AG10803 (cell line): ENCODE measurements around the gene PACS1.
"Not testable (repeated sequence)": the region's sequence is repeated elsewhere in the genome, so short reads cannot be mapped to it uniquely, and the experiment has no call there.

Source experiments
- DNase-seq: peaks from one replicate; pipeline ENCODE4 v3.0.0; 2010; ENCODE audit warnings: low read depth
- H3K4me3 ChIP-seq: 2 replicates; pipeline ENCODE4 v1.5.1; 2011; ENCODE audit warnings: mild to moderate bottlenecking, low read length, control low read depth
- TF ChIP-seq, protein P1 (sequence below): conservative IDR thresholded peaks from 2 replicates; pipeline ENCODE4 v1.5.1; 2011; ENCODE audit warnings: mild to moderate bottlenecking, low read length, control low read depth, inconsistent platforms

The PACS1 gene

DNA sequence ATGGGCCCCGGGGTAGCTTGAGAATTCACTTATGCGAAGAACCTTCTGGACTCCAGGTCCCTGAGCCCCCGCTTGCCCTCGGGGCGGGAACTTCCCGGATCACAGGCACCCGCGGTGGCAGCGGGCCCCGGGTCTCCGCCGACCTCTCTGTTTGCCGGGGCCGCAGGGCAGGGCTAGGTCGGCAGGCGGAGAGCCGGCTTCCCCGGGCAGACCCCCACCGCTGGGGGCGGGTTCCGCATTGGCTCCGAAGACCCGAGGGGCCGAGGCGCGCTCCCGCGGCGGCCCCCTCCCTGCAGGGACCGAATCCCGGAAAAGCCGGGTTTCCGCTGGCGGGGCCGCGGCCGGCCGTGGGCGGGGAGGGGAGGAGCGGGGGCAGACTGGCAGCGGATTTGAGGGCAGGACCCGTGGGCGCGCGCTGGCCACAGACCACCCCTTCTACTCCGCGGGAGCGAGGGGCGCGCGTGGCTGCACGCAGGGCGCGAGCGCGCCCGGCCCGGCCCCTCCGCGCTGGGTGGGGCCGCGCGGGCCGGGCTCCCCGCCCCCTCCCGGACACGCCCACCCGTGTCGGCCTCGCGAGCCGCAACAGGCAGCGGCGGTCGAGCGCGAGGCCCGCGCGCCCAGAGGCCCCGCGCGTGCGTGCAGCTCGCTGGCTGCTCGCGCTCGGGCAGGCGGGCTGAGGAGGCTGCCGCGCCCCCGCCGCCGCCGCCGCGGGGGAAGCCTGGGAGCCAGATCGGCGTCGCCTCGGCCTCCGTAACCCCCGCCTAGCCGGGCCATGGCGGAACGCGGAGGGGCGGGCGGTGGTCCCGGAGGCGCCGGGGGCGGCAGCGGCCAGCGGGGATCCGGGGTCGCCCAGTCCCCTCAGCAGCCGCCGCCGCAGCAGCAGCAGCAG is at the start of gene PACS1:
TSS of gene PACS1 (plus strand) at position 558 of the 889 bp plus-strand sequence. CDS start at position 773, 215 bp downstream.
- TF ChIP-seq, protein P1, sequence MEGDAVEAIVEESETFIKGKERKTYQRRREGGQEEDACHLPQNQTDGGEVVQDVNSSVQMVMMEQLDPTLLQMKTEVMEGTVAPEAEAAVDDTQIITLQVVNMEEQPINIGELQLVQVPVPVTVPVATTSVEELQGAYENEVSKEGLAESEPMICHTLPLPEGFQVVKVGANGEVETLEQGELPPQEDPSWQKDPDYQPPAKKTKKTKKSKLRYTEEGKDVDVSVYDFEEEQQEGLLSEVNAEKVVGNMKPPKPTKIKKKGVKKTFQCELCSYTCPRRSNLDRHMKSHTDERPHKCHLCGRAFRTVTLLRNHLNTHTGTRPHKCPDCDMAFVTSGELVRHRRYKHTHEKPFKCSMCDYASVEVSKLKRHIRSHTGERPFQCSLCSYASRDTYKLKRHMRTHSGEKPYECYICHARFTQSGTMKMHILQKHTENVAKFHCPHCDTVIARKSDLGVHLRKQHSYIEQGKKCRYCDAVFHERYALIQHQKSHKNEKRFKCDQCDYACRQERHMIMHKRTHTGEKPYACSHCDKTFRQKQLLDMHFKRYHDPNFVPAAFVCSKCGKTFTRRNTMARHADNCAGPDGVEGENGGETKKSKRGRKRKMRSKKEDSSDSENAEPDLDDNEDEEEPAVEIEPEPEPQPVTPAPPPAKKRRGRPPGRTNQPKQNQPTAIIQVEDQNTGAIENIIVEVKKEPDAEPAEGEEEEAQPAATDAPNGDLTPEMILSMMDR, result no peak
- peak; percentile 91 for DNase-seq
- H3K4me3 ChIP-seq, result peak within 1 kb of the TSS; percentile 72

DNA sequence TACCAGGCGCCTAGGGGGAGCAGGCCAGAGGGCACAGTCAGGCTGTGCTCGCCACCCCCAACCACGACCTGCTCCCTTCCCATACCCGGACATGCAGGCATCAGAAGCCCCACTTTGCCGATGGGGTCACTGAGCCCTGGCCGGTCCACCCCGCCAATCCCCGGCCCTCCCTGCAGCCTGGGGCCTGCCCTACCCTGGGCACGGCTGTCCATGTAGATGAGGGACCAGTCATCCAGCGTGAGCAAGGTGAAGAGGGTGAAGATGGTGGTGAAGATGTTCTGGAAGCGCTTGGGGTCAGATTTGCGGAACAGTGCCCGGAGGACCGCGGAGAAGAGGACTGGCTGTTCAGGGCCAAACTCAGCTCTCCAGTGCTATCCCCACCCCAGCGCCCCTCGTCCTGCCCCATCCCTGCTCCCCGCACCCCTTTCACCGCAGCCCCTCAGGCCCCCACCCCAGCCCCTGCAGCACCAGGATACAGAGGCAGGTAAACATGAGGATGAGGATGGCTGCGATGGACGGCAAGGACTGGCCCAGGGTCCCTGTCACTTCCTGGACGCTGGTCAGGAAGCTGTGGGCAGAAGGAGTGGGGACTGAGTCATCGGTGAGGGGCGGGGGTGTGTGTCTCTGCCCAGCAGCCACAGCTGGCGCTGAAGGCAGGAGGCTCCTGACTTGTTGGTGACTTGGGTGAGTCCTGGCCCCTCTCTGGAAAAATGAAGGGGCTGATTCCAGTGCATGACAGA is 49.3 kb upstream of the PACS1 start:
- TF ChIP-seq, protein P1, result no peak
- peak; percentile 80 for DNase-seq
- H3K4me3 ChIP-seq, result no peak overlapping the region

DNA sequence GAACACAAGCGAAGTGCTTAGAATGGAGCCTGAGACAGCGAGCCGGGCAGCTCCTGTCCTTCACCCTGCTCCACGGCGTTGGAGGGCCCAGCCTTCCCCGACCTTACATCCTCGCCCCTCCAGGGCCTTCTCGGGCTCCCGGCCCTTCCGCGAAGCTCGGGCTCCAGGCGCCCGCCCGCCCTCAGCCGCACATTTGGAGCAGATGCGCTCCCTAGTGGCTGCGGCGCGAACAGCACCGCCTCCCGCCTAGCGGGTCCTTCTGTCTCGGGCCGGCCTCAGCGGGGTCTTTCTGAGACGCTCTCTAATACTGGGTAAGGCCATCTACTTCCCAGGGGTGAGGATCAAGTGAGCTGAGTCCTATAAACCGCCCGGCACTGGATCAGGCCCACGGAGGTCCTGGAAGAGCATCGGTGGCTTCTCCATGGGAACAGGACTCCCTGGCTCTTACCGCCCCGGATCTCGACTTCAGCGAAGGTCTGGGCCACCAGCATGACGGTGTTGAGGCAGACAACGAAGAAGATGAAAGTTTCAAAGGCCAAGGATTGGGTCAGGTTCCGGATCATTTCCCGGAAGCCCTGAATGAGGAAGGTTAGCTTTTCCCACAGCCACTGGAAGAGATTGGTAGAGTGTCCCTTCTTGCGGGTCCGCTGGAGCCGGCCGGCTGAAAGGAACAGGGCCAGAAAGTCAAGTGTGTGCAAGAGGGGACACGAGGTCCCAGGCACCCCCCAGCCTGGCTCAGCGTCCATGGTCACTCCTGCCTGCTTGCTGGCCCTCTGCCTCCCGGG is 47.5 kb upstream of the PACS1 start:
- H3K4me3 ChIP-seq, result peak overlapping the region; percentile 32
- DNase-seq, result peak; percentile 46
- TF ChIP-seq, protein P1, result peak; percentile 69

DNA sequence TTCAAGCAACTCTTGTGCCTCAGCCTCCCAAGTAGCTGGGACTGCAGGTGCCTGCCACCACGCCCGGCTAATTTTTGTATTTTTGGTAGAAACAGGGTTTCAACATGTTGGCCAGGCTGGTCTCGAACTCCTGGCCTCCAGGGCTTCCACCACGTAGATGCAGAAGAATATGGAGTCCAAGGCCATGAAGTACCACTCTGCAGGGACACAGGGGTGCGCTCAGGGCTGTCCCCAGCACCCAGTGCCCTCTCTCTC is 47.0 kb upstream of the PACS1 start:
- not testable (repeated sequence) for H3K4me3 ChIP-seq, DNase-seq

DNA sequence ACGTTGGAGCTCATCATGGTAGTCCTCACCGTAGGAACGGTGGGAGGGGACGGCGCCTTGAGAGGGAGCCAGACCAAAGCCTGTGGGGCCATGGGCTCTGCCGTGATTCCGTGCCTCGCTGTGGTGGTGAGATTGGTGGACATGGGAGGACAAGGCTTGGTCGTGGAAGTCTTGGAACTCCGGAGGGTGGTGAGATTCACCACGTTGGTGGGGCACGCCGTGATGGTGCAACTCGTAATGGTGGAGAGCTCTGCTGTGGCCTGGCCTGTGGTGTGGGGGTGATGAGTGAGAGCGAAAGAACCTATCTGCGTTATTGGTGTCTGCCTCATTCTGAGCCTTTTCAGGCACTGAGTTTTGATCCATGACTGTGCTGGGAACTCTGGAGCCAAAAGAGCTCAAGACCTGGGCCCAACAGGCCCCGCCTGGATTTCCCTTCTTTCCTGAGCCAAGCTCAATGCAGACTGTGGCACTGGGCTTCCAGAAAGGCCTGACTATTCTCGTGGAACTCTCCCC is 44.0 kb upstream of the PACS1 start, which contains the start of gene CATSPER1:
TSS of gene CATSPER1 (minus strand) at position 463 of the 513 bp plus-strand sequence. CDS start at position 363, 100 bp downstream.
- TF ChIP-seq, protein P1, result no peak
- DNase-seq, result no peak
- no peak within 1 kb of the TSS for H3K4me3 ChIP-seq

DNA sequence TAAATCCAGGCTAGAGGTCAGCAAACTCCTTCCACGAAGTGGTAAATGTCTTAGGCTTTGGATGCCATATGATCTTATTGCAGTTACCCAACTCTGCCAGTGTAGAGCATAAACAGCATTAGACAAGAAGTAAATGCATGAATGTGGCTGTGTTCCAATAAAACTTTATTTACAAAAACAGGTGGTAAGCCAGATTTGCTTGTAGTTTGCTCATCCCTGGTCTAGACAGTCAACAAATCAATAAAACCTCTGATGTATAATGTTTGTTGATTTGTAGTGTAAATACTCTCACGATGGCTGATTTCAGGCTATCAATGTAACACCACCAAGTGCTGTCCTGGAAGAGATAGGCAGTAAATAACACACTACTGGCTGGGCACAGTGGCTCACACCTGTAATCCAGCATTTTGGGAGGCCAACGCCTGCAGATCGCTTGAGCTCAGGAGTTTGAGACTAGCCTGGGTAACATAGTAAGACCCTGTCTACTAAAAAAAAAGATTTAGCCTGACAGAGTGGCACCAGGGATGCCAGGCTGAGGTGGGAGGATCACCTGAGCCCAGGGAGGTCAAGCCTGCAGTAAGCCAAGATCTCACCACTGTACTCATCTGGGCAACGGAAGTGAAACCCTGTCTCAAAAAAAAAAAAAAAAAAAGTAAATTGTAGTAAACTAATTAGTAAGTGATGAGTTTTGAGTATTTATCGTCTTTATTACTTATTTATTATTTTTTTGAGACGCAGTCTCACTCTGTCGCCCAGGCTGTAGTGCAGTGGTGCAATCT is 36.9 kb upstream of the PACS1 start:
- DNase-seq, result no peak
- TF ChIP-seq, protein P1, result no peak
- H3K4me3 ChIP-seq, result no peak overlapping the region
